Measurements from ENCODE around the gene DLG1. TPM values are rescaled to one million over a fixed set of nuclear protein-coding genes. Genes with fewer than 3 reads are reported as not detected.

DLG1 gene
- total RNA-seq, 2 donors from 2014 or later: 70.3 to 70.8 TPM

DNA sequence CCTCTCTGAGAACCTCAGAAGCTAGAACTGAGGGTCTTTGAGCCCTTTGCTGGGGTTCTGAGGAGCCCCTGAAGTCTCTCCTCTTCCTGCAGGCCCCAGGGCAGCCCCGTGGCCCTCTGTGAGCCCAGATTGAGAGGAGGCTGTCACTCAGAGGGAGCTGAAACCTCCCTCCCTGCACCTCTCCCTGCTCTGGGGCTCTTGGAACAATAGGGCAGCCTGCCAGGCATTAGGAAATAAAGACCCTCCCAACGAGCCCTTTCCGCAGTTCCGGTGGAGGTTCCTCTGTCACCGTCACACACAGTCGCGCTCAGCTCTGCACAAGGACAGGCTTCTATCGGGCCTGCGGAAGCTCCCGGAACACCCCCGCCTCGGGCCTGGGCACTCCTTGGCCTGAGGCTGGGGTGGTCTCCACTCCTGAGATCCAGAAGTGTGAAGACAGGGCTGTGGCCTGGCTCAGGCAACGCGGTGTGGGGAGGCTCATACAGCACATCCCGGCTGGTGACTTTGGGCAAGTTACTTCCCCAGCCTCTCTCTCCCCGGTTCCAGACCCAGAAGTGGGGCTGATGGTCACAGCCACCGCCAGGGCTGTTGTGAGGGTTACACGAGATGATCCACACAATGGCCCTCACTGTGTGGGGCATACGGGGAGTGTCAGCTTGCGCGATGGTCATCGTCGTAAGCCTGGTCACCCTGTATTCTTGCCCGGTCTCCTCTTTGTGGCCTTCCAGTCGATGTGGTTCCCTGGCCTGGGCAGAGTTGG is 286.5 kb downstream of the DLG1 start:
- no peaks in the 10 kb centered on the region for H3K27me3 Mint-ChIP-seq (ENCODE audit: low read depth)
- no peaks in the 10 kb centered on the region for H3K9me3 Mint-ChIP-seq
- H3K36me3 Mint-ChIP-seq (ENCODE audit: insufficient read depth in 2 of 2): no peaks in the 10 kb centered on the region
- no peak overlapping the region for H3K4me3 Mint-ChIP-seq
- no peak for DNase-seq
- no peak for ATAC-seq (replicated peaks in 1 of 2)
- no peaks in the 10 kb centered on the region for H3K4me1 Mint-ChIP-seq (ENCODE audit: low read depth)
- no peak overlapping the region for H3K27ac Mint-ChIP-seq

DNA sequence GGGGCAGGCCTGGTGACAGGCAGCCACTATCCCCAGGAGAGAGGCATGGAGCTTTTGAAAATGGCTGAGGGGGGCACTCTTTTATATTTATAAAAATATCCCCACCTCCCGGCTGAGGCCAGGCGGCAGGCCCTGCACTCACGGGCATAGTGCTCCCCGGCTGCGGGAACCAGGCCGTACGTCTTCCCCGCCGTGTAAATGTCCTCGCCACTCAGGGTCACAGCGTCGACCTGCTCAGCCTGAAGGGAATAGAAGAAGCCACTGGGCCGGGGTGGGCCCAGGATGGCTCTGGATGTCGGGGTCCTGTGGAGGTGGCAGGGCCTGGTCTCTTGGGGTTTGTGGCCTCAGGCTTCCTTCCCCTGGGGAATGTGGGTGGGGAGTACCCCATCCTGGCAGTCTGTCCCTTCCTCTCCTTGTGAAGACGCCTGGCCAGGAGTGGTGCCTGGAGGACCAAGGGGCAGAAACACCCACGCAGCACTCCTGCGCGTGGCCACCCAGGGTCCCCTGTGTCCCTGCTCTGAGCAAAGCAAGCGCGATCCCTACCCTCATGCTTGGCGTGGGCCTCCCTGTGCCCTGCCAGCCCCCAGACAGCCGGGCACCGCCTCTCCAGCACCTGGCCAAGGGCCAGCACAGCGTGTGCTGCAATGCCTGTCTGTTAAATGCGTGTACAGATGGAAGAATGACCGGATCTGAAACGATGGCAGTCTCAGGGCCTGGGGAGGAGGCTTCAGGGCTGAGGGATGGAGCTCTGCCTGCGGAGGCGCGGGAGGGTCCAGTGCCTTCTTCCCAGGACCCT is 287.7 kb downstream of the DLG1 start:
- H3K9me3 Mint-ChIP-seq: no peaks in the 10 kb centered on the region
- H3K27me3 Mint-ChIP-seq (ENCODE audit: low read depth): no peaks in the 10 kb centered on the region
- H3K27ac Mint-ChIP-seq: no peak overlapping the region
- H3K4me3 Mint-ChIP-seq: no peak overlapping the region
- ATAC-seq (replicated peaks in 1 of 2) (no peak), DNase-seq (no peak)
- H3K4me1 Mint-ChIP-seq (ENCODE audit: low read depth): no peaks in the 10 kb centered on the region
- H3K36me3 Mint-ChIP-seq (ENCODE audit: insufficient read depth in 2 of 2): no peaks in the 10 kb centered on the region

DNA sequence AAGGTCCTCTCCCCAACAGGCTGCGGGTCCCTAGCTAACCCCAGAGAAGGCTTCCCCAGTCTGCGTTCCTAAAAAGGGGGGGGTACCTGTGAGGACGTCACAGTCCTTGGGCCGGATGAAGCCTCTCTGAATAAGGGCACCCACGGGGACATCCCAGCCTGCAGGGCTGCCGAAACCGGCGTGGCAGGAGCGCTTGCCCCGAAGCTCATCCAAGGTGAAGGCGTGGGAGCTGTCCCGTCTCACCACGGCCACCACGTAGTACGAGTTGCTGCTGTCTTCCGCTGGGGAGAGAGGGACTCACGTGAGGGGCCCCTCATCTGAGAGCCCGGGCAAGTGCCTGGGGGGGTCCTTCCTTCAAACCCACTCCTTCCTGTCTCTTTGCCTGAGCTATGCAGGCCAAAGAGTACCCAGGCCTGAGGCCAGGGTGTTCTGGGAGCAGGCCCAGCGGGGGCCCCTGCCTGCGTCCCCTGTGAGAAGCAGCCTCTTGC is 288.8 kb downstream of the DLG1 start:
- ATAC-seq (replicated peaks in 1 of 2) (no peak), DNase-seq (no peak)
- Mint-ChIP-seq H3K36me3 (ENCODE audit: insufficient read depth in 2 of 2) (no peaks in the 10 kb centered on the region), H3K9me3 (no peaks in the 10 kb centered on the region), H3K4me3 (no peak overlapping the region), H3K27me3 (ENCODE audit: low read depth) (peaks cover 8% of the 10 kb centered on the region), H3K4me1 (ENCODE audit: low read depth) (peaks cover 5% of the 10 kb centered on the region), H3K27ac (no peak overlapping the region)

DNA sequence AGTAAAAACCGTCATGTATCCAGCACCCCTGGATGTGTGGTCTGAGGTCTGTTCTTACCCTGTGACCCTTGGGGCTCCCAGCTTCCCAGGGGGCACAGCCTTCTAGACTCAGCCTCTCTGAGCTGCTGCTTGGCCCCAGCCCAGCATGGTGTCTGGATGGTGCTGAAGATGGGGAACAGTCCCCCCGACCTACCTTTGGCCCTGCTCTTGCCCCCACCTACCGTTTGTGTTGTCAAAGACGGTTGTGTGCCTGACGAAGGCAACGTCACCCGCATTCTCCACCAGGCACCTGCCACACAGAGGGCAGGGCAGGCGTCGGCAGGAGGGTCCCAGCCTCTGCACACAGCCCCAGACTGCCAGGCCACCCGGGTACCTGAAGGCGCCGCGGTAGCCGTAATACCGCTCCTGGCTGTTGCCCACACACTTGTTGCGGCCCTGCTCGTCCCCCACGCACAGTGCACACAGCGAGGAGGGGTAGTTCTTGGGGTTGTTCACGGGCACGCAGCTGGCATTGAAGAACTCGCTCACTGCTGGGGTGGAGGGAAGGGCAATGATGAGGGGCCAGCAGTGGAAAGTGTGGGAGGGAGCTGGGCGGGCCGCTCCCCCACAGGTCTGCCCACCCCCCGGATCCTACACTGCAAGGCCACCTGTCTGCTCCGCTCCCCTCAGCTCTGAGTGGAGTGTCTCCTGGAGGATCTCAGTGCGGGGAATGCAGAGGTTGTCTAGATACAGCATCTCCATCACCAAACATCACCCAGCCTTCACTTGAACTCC is 289.8 kb downstream of the DLG1 start:
- Mint-ChIP-seq H3K4me1 (ENCODE audit: low read depth) (peaks cover 14% of the 10 kb centered on the region), H3K9me3 (no peaks in the 10 kb centered on the region), H3K27me3 (ENCODE audit: low read depth) (peaks cover 10% of the 10 kb centered on the region), H3K27ac (no peak overlapping the region), H3K4me3 (no peak overlapping the region), H3K36me3 (ENCODE audit: insufficient read depth in 2 of 2) (no peaks in the 10 kb centered on the region)
- DNase-seq (no peak), ATAC-seq (replicated peaks in 1 of 2) (no peak)

DNA sequence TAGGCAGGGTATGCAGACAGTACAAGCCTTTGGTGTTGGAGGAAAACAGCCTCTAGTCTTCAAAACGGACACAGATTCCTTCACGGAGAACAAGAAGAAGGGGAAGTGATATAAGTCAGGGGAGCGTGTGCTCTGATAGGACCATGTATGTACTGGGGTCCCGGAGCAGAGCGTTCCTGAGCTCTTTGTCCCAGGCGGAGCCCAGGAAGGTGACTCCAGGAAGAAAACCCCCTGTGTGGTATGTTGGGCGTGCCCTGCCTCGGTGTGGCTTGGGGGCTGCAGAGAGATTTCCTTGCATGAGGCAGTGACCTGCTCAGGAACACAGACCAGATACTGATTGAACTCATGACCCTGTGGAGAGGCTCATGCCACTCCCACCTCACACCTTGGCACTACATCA is 290.5 kb downstream of the DLG1 start:
- no peaks in the 10 kb centered on the region for H3K36me3 Mint-ChIP-seq (ENCODE audit: insufficient read depth in 2 of 2)
- no peak for DNase-seq
- peaks cover 14% of the 10 kb centered on the region for H3K4me1 Mint-ChIP-seq (ENCODE audit: low read depth)
- peaks cover 10% of the 10 kb centered on the region for H3K27me3 Mint-ChIP-seq (ENCODE audit: low read depth)
- no peak overlapping the region for H3K27ac Mint-ChIP-seq
- H3K4me3 Mint-ChIP-seq: no peak overlapping the region
- H3K9me3 Mint-ChIP-seq: no peaks in the 10 kb centered on the region
- no peak for ATAC-seq (replicated peaks in 1 of 2)

DNA sequence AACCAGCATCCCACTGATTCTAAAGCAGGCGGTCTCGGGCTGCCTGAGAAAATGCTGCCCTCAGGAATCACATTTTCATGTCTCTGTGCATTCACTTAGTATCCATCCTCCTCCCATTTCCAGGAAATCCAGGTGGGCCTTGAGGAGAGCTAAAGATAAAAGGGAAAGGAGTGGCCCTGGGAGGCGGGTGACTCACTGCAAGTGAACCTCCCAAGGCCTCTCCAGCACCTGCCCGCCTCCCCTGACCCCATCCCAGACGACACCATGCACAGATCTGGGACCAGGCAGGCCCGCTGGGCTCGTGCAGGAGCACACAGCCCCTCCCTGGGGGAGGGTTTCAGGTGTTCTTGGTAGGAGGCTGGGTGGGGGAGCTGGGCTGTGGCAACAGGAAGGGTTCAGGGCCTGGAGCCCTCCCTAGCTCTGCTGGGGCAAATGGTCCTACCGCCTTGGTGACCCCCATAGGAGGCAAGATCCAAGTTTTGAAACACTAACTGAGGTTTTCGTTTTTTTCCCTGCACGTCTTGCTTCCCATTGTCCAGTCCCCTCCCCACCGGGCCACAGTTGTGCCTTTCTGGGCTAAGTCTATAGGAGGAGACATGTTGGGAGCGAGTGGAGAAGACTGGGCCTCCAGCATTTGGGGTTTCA is 291.0 kb downstream of the DLG1 start:
- no peak for ATAC-seq (replicated peaks in 1 of 2)
- no peaks in the 10 kb centered on the region for H3K36me3 Mint-ChIP-seq (ENCODE audit: insufficient read depth in 2 of 2)
- H3K4me1 Mint-ChIP-seq (ENCODE audit: low read depth): peaks cover 14% of the 10 kb centered on the region
- H3K27me3 Mint-ChIP-seq (ENCODE audit: low read depth): peaks cover 10% of the 10 kb centered on the region
- H3K27ac Mint-ChIP-seq: no peak overlapping the region
- H3K4me3 Mint-ChIP-seq: no peak overlapping the region
- no peak for DNase-seq
- no peaks in the 10 kb centered on the region for H3K9me3 Mint-ChIP-seq

DNA sequence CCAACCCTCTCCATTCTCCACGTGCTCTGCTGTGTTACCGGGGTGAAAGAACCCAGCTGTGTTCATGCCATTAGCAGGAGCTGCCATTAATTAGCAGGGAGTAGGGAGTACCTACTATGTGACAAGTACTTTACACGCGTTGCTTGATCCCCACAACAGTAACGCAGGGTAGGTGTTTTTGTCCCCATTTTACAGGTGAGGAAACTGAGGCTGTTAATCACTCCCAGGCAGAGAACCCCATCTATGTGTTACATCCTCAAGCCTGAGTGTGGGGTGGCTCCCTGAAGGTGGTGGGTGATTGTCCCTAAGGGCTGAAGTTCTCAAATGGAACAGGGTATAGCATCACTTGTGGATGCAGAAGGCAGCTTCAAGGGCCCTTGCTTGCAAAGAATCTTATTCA is 291.6 kb downstream of the DLG1 start:
- H3K9me3 Mint-ChIP-seq: no peaks in the 10 kb centered on the region
- no peak overlapping the region for H3K27ac Mint-ChIP-seq
- no peak for DNase-seq
- no peak overlapping the region for H3K4me3 Mint-ChIP-seq
- H3K27me3 Mint-ChIP-seq (ENCODE audit: low read depth): peaks cover 10% of the 10 kb centered on the region
- peaks cover 14% of the 10 kb centered on the region for H3K4me1 Mint-ChIP-seq (ENCODE audit: low read depth)
- no peak for ATAC-seq (replicated peaks in 1 of 2)
- H3K36me3 Mint-ChIP-seq (ENCODE audit: insufficient read depth in 2 of 2): no peaks in the 10 kb centered on the region

DNA sequence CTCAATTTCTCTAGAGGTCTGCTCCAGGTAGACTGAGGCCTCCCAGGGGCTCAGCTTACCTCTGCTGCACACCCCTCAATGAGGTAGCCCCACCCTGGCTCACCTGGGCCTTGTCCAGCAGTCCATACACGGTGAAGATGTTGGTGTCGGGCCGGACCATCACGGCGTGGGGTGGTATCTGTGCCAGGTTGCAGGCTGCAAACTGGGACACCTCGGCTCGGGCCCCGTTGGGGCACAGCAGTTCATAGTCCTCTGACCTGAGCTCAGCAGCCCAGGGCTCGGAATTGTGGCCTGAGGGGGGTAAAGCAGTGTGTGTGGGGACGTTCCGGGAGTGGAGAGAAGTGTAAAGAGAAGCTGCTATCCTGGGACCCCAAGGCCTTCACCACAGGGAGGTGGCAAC is 292.0 kb downstream of the DLG1 start:
- Mint-ChIP-seq H3K27ac (no peak overlapping the region), H3K9me3 (no peaks in the 10 kb centered on the region), H3K27me3 (ENCODE audit: low read depth) (peaks cover 10% of the 10 kb centered on the region), H3K4me3 (no peak overlapping the region), H3K36me3 (ENCODE audit: insufficient read depth in 2 of 2) (no peaks in the 10 kb centered on the region), H3K4me1 (ENCODE audit: low read depth) (peaks cover 14% of the 10 kb centered on the region)
- no peak for DNase-seq
- no peak for ATAC-seq (replicated peaks in 1 of 2)

DNA sequence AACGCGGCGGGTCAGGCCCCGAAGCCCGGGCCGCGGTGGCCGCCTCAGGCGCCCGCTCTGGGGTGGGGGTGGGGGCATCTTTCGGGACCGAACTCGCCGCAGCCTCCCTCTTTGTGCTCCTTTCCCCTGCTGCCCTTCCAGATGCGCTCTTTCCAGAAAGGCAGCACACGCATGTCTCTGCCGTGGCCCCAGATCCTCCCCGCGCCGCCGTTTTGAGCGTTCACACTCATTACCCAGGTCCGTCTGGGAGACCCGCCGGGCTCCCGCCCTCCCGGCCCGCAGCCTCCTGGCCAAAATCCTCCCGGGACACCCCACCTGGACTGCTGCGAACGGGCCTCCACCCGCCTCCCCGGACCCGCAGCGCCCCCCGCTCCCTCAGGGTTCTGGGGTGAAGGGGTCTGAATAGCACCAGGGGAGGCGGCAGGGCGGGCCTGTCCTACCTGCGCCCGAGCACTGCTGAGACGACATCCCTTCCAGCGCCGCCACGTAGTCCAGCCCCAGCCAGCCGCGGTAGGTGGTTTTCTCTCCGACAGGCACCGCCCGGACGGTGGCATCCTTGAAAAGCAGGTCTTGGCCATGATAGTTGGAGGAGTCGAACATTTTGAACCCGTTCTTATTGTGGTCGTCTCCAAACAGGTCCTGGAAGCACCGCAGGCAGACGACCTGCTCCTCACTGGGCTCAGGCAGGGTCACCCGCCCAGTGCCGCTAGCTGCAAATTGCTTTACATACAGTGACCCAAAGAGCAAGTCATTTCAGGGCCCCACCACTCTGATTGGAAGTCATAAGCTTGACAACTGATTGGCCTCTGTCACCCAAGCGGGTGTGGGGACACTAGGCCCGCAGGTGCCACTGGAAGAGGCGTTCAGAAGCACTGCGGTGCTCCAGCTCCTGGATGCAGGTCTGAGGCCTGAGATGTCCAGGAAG is 294.7 kb downstream of the DLG1 start:
- peak overlapping the region; percentile 57 for H3K27ac Mint-ChIP-seq
- peak; percentile 30 to 36 for DNase-seq

DNA sequence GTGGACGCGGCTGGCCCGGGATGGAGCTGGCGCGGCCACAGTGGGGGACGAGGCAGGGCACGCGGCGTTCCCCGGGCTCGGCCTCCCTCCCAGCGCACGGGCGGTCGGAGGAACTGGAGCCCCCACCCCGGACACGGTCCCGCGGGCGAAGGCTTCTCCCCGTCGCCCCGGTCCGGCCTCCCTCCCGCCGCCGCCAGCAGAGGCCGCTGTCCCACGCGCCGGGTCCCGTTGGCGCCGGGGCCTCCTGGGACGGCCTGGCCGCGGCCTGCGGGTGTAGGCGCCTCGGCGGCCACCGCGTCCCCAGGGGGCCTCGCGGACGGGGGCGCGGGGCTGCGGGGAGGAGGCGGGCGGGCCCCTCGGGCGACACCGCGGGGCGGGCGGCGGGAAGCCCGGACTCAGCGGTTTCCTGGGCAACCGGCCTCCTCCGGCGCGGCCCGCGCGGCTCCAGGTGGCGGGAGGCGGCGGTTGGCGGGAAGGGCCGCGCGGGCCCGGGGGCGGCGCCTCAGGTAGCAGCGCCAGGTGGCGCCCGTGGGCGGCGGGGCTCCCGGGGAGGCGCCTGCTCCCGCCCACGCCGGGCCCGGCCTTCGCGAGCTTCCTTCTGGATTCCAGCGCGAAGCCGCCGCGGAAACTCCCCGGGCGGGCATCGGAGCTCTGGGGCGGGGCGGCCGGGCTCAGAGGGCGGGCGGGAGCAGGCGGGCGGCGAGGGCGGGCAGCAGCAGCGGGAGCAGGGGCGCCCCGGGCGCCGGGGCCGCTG is 295.5 kb downstream of the DLG1 start:
- Mint-ChIP-seq H3K36me3 (ENCODE audit: insufficient read depth in 2 of 2) (no peaks in the 10 kb centered on the region), H3K9me3 (no peaks in the 10 kb centered on the region), H3K27me3 (ENCODE audit: low read depth) (peaks cover 10% of the 10 kb centered on the region), H3K4me1 (ENCODE audit: low read depth) (peaks cover 14% of the 10 kb centered on the region), H3K4me3 (no peak overlapping the region), H3K27ac (no peak overlapping the region)
- DNase-seq: peak; percentile 84 to 91
- peak; percentile 88 to 89 for ATAC-seq (replicated peaks in 1 of 2)

More for the DNA sequence above, 294.7 kb downstream of the DLG1 start:
- H3K27me3 Mint-ChIP-seq (ENCODE audit: low read depth): peaks cover 10% of the 10 kb centered on the region
- peak; percentile 15 for ATAC-seq (replicated peaks in 1 of 2)
- H3K4me1 Mint-ChIP-seq (ENCODE audit: low read depth): peaks cover 14% of the 10 kb centered on the region
- peak overlapping the region; percentile 82 to 83 for H3K4me3 Mint-ChIP-seq
- H3K9me3 Mint-ChIP-seq: no peaks in the 10 kb centered on the region
- H3K36me3 Mint-ChIP-seq (ENCODE audit: insufficient read depth in 2 of 2): no peaks in the 10 kb centered on the region

DNA sequence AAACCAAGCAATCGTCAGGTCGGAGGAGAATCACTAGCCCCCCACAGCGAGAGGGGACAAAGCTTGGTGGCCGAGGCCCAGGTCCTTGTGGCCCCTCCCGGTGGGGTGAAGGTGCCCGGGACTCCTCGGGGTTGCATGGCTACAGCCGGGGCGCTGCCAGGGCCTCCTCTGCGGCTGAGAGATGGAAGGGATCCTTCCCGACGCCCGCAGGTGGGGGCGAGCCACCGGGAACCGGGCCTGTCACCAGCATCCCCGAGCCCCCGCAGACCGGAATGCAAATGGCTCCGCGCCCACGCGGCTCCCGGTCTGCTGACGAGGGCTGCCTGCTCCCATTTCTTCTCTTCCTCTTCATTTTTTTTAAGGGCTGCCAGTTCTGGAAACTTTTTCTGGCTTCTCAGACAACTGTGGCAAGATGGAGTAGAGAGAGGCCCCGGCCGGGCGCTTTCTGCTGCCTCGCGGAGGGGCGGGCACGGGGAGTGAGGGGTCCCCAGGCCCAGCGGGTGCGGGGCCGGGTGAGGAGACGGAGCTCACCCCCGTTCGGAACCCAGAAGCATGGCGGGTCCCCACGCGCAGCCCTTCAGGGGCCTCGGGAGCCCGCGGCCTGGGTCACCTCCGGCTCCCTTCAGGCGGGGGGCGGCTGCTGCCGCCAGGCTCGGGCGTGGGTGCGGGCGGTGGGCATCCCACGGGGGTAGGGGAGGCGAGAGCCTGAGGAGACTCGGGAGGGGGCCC is 296.3 kb downstream of the DLG1 start:
- no peaks in the 10 kb centered on the region for H3K9me3 Mint-ChIP-seq
- ATAC-seq (replicated peaks in 1 of 2): peak in 1 of 2 donors; percentile 1

More for the DNA sequence above, 296.3 kb downstream of the DLG1 start:
- no peaks in the 10 kb centered on the region for H3K36me3 Mint-ChIP-seq (ENCODE audit: insufficient read depth in 2 of 2)
- H3K4me3 Mint-ChIP-seq: peak overlapping the region; percentile 81 to 85
- peaks cover 10% of the 10 kb centered on the region for H3K27me3 Mint-ChIP-seq (ENCODE audit: low read depth)
- H3K4me1 Mint-ChIP-seq (ENCODE audit: low read depth): peaks cover 14% of the 10 kb centered on the region
- DNase-seq: no peak
- H3K27ac Mint-ChIP-seq: peak overlapping the region; percentile 93

Measured in activated T-cell treated with anti-CD3 and anti-CD28 coated beads, Interleukin-2, amount 50 U/mL, for 72 hours (primary cell).